Measurements from ENCODE around the gene HMBS.

HMBS gene

GRCh38 chr11:119077839-119078238, 6.8 kb upstream of the HMBS start:
- DNase-seq: no peak

- DNase-seq: no peak
Measured at GRCh38 chr11:119078675-119079420, 5.8 kb upstream of the HMBS start.

- no peak for DNase-seq
Measured at GRCh38 chr11:119081682-119082260, 2.9 kb upstream of the HMBS start.

DNA sequence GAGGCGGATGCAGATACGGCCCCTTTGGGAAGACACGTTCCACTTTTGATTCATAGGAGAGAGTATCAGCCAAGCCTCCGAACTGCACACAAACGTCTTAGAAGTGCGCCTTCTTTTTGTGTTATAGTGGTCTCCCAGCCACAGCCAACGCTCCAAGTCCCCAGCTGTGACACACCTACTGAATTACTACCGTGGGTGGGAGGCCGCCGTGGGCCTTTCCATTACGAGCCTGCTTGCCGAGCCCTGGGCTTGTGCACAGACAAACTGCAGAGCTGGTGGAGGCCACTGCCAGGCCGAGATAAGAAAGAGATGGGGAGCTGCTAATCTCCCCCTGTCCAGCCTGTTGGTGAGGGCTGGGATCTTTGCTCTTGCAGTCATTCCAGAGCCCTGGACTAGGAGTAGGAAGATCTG, 761 bp downstream of the HMBS start:
- no peak for DNase-seq

DNA sequence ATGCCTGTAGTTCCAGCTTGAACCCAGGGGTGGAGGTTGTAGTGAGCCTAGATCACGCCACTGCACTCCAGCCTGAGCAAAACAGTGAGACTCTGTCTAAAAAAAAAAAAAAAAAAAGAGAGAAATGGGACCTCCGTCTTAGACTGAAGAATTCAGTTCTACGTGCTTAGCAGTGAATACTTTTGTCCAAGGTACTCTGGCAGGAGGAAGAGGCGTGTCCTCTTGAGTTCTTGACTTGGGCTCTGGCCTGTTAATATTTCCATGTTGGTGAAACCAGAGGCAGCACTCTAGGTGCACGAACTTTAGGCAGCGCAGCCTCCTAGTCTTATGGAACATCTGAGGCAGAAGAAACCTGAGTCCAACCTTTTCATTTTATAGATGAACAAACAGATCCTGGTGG, 2.4 kb downstream of the HMBS start:
- DNase-seq: no peak

- DNase-seq: no peak
Measured at GRCh38 chr11:119087747-119088241, 3.1 kb downstream of the HMBS start.

DNA sequence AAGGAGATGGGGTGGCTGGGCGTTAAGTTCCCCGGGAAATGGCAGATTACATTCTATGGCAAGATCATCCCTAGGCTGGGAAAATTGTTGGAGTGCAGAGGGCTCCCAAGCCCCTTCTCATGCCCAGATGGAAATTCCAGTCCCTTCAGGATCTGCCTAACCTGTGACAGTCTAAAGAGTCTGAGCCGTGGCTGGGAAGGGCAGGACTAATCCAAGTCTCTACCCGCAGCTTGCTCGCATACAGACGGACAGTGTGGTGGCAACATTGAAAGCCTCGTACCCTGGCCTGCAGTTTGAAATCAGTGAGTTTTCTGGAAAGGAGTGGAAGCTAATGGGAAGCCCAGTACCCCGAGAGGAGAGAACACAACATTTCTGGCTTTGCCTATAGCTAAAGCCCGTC, 3.7 kb downstream of the HMBS start:
- no peak for DNase-seq

DNA sequence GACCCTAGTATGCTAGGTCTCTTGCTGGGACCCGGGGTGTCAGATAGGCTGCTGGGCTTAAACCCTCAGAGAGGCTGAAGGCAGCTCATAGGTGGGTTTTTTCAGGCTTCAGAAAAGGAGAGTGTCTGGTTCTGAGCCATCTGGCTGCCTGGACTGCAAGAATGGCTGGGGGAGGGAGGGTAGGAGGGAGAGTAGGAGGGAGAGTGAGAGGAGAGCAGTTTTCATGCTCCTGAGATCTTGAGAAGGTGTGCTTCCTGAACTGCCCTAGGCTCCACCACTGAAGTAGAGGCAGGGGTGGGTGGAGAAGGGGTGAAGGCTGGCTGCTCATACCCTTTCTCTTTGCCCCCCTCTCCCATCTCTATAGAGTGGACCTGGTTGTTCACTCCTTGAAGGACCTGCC, 4.6 kb downstream of the HMBS start:
- DNase-seq: no peak

- DNase-seq: no peak
Measured at GRCh38 chr11:119091178-119091577, 6.5 kb downstream of the HMBS start.

DNA sequence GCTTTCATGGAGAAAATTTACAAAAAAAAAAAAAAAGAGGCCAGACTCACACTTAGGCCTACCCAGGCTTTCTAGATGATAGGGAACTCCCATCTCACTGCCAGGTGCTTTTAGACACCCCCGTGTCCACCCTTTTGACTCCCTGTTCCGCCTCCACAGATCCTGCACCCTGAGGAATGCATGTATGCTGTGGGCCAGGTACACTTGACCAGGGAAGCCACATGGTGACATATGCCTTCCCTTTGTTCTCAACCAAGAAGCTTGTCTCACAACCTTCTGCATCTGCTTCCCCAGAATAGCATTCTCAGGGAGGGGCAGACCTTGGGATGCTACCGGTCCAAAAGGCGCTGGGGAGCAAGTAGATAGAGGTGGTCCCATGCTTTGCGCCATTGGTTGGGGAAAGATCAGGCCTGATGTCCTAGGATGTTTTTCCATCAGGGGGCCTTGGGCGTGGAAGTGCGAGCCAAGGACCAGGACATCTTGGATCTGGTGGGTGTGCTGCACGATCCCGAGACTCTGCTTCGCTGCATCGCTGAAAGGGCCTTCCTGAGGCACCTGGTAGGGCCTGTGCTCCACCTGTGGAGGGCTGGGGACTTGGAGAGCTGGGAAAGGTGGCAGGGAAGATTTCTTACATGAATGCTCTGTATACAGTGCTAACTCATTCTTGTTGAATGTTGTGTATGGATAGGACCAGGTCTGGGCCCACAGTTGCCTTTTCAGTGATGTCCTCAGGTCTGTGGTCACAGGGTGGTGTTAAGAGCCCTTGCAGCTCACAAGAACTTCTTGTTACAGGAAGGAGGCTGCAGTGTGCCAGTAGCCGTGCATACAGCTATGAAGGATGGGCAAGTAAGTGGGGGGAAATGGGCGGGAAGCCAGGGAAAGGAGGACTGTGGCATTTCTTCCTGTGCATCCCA, 7.5 kb downstream of the HMBS start:
- no peak for DNase-seq

GRCh38 chr11:119092880-119093842, 8.5 kb downstream of the HMBS start:
- no peak for DNase-seq

GRCh38 chr11:119093942-119094815, 9.5 kb downstream of the HMBS start:
- DNase-seq: no peak

GRCh38 chr11:119094816-119095065, 10.1 kb downstream of the HMBS start:
- DNase-seq: peak; percentile 19

GRCh38 chr11:119095066-119095880, 10.6 kb downstream of the HMBS start:
- DNase-seq: peak; percentile 99

- DNase-seq: no peak
Measured at GRCh38 chr11:119099711-119100110, 15.0 kb downstream of the HMBS start.

GRCh38 chr11:119100246-119100970, 15.7 kb downstream of the HMBS start:
- DNase-seq: no peak

DNA sequence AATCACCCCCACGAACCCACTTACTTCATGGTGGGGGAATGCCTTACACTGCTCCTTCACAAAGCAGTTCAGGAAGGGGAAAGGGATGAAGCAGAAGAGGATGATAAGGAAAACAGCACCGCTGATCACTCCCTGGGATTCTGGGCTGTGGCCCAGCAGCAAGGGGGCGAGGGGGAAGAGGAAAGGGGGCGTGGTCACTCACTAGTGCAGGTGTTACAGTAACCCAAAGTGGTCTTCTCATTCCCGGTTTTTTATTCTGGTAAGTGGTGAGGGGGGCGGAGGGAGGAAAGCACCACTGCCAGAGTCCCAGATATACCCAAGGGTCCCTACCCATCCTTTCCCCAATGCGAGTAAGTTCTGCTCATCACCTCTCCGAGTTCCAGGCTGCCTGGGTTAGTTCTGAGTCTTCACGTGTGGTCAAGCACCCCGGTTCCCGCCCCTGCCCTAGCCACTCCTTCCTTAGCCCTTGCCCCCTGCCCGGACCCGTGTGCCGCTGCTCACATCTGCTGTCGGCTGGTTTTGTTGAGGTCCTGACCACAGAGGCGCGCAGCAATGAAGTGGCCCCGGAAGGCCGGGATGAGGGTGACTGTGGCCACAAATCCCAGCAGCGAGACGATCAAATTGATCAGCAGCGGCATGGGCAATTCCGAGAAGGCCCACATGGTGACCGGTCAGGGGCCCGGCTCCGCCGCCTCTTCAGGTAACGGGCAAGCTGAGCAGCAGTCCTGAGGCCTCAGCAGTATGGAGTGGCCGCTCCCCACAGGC, 16.5 kb downstream of the HMBS start:
- DNase-seq: no peak

- peak; percentile 84 for DNase-seq
Measured at GRCh38 chr11:119101759-119102423, 17.2 kb downstream of the HMBS start, which contains the start of gene DPAGT1. Gene DPAGT1 (minus strand): TSS chr11:119101853. CDS start chr11:119101655, 198 bp downstream.
